ENCODE results near the gene OLA1.

OLA1 gene

GRCh38 chr2:174121175-174121574 lies 127.2 kb downstream of the OLA1 start:
- TF ChIP-seq POLR2AphosphoS5 (IDR thresholded peaks at IDR 0.05; ENCODE audit: borderline replicate concordance, low read depth, low read length): peak; percentile 50; the same call in 1 of the 2 replicates
- TF ChIP-seq EZH2 (IDR thresholded peaks at IDR 0.05): no peak
- TF ChIP-seq FOXP2 (optimal IDR thresholded peaks at IDR 0.05; ENCODE audit: control extremely low read depth, extremely low read length, insufficient read depth): peak; percentile 47
- Histone ChIP-seq H3K9me3 (ENCODE audit: low read depth, low read length) (no peaks in the 10 kb centered on the region), H3K36me3 (ENCODE audit: insufficient read depth, low read length) (no peaks in the 10 kb centered on the region), H3K4me3 (no peak overlapping the region; the same call in 1 of the 2 replicates), H3K9ac (ENCODE audit: insufficient read length) (no peak overlapping the region), H3K27ac (no peak overlapping the region)
- peak; percentile 84 for DNase-seq (ENCODE audit: low read depth, low spot score)

GRCh38 chr2:174120346-174120745 lies 128.0 kb downstream of the OLA1 start:
- no peak overlapping the region for H3K9ac ChIP-seq (ENCODE audit: insufficient read length)
- no peak overlapping the region for H3K4me3 ChIP-seq
- no peaks in the 10 kb centered on the region for H3K36me3 ChIP-seq (ENCODE audit: insufficient read depth, low read length)
- no peak for DNase-seq (ENCODE audit: low read depth, low spot score)
- no peaks in the 10 kb centered on the region for H3K9me3 ChIP-seq (ENCODE audit: low read depth, low read length)
- H3K27ac ChIP-seq: no peak overlapping the region
- TF ChIP-seq FOXP2 (optimal IDR thresholded peaks at IDR 0.05; ENCODE audit: control extremely low read depth, extremely low read length, insufficient read depth) (no peak), EZH2 (IDR thresholded peaks at IDR 0.05) (no peak), POLR2AphosphoS5 (IDR thresholded peaks at IDR 0.05; ENCODE audit: borderline replicate concordance, low read depth, low read length) (no peak)

- Histone ChIP-seq H3K9ac (ENCODE audit: insufficient read length) (no peak overlapping the region), H3K27ac (no peak overlapping the region)
- DNase-seq (ENCODE audit: low read depth, low spot score): no peak
Measured at GRCh38 chr2:174117951-174118930, 130.1 kb downstream of the OLA1 start.

GRCh38 chr2:174112073-174112472 lies 136.3 kb downstream of the OLA1 start:
- Histone ChIP-seq H3K4me3 (no peak overlapping the region), H3K36me3 (ENCODE audit: insufficient read depth, low read length) (no peaks in the 10 kb centered on the region), H3K9me3 (ENCODE audit: low read depth, low read length) (no peaks in the 10 kb centered on the region), H3K9ac (ENCODE audit: insufficient read length) (no peak overlapping the region), H3K27ac (no peak overlapping the region)
- DNase-seq (ENCODE audit: low read depth, low spot score): no peak
- TF ChIP-seq FOXP2 (optimal IDR thresholded peaks at IDR 0.05; ENCODE audit: control extremely low read depth, extremely low read length, insufficient read depth) (no peak), EZH2 (IDR thresholded peaks at IDR 0.05) (no peak), POLR2AphosphoS5 (IDR thresholded peaks at IDR 0.05; ENCODE audit: borderline replicate concordance, low read depth, low read length) (no peak)

More at GRCh38 chr2:174117951-174118930, 130.1 kb downstream of the OLA1 start:
- no peak overlapping the region for H3K4me3 ChIP-seq
- no peaks in the 10 kb centered on the region for H3K36me3 ChIP-seq (ENCODE audit: insufficient read depth, low read length)
- TF ChIP-seq FOXP2 (optimal IDR thresholded peaks at IDR 0.05; ENCODE audit: control extremely low read depth, extremely low read length, insufficient read depth) (no peak), EZH2 (IDR thresholded peaks at IDR 0.05) (no peak), POLR2AphosphoS5 (IDR thresholded peaks at IDR 0.05; ENCODE audit: borderline replicate concordance, low read depth, low read length) (no peak)
- no peaks in the 10 kb centered on the region for H3K9me3 ChIP-seq (ENCODE audit: low read depth, low read length)

GRCh38 chr2:174108579-174108978 lies 139.8 kb downstream of the OLA1 start:
- no peaks in the 10 kb centered on the region for H3K9me3 ChIP-seq (ENCODE audit: low read depth, low read length)
- DNase-seq (ENCODE audit: low read depth, low spot score): no peak
- TF ChIP-seq POLR2AphosphoS5 (IDR thresholded peaks at IDR 0.05; ENCODE audit: borderline replicate concordance, low read depth, low read length): no peak
- TF ChIP-seq FOXP2 (optimal IDR thresholded peaks at IDR 0.05; ENCODE audit: control extremely low read depth, extremely low read length, insufficient read depth): no peak

GRCh38 chr2:174106736-174107135 lies 141.6 kb downstream of the OLA1 start:
- Histone ChIP-seq H3K9me3 (ENCODE audit: low read depth, low read length) (no peaks in the 10 kb centered on the region), H3K27ac (no peak overlapping the region), H3K9ac (ENCODE audit: insufficient read length) (no peak overlapping the region), H3K36me3 (ENCODE audit: insufficient read depth, low read length) (no peaks in the 10 kb centered on the region; the same call in 1 of the 2 replicates), H3K4me3 (no peak overlapping the region)
- no peak for DNase-seq (ENCODE audit: low read depth, low spot score)
- TF ChIP-seq POLR2AphosphoS5 (IDR thresholded peaks at IDR 0.05; ENCODE audit: borderline replicate concordance, low read depth, low read length) (no peak), FOXP2 (optimal IDR thresholded peaks at IDR 0.05; ENCODE audit: control extremely low read depth, extremely low read length, insufficient read depth) (no peak), EZH2 (IDR thresholded peaks at IDR 0.05) (no peak)

More at GRCh38 chr2:174108579-174108978, 139.8 kb downstream of the OLA1 start:
- H3K4me3 ChIP-seq: no peak overlapping the region
- H3K36me3 ChIP-seq (ENCODE audit: insufficient read depth, low read length): no peaks in the 10 kb centered on the region; the same call in 1 of the 2 replicates
- no peak overlapping the region for H3K9ac ChIP-seq (ENCODE audit: insufficient read length)
- no peak overlapping the region for H3K27ac ChIP-seq

GRCh38 chr2:174094542-174094941 lies 153.8 kb downstream of the OLA1 start:
- Histone ChIP-seq H3K36me3 (ENCODE audit: insufficient read depth, low read length) (no peaks in the 10 kb centered on the region), H3K9me3 (ENCODE audit: low read depth, low read length) (no peaks in the 10 kb centered on the region), H3K4me3 (no peak overlapping the region), H3K9ac (ENCODE audit: insufficient read length) (no peak overlapping the region), H3K27ac (no peak overlapping the region)
- no peak for TF ChIP-seq POLR2AphosphoS5 (IDR thresholded peaks at IDR 0.05; ENCODE audit: borderline replicate concordance, low read depth, low read length)
- TF ChIP-seq EZH2 (IDR thresholded peaks at IDR 0.05): no peak
- no peak for TF ChIP-seq FOXP2 (optimal IDR thresholded peaks at IDR 0.05; ENCODE audit: control extremely low read depth, extremely low read length, insufficient read depth)
- no peak for DNase-seq (ENCODE audit: low read depth, low spot score)

- Histone ChIP-seq H3K9ac (ENCODE audit: insufficient read length) (no peak overlapping the region), H3K9me3 (ENCODE audit: low read depth, low read length) (no peaks in the 10 kb centered on the region), H3K36me3 (ENCODE audit: insufficient read depth, low read length) (no peaks in the 10 kb centered on the region), H3K27ac (no peak overlapping the region), H3K4me3 (no peak overlapping the region)
- DNase-seq (ENCODE audit: low read depth, low spot score): no peak
- TF ChIP-seq EZH2 (IDR thresholded peaks at IDR 0.05) (no peak), FOXP2 (optimal IDR thresholded peaks at IDR 0.05; ENCODE audit: control extremely low read depth, extremely low read length, insufficient read depth) (no peak), POLR2AphosphoS5 (IDR thresholded peaks at IDR 0.05; ENCODE audit: borderline replicate concordance, low read depth, low read length) (no peak)
Measured at GRCh38 chr2:174090476-174090875, 157.9 kb downstream of the OLA1 start.

All from SK-N-MC (cell line).